ENCODE results near the gene GPANK1. TPM values are rescaled to one million over a fixed set of nuclear protein-coding genes. Genes with fewer than 3 reads are reported as not detected.

Gene GPANK1
- total and polyA plus RNA-seq, 2 of the 13 experiments (the other 11 are each of a cell fraction or from before 2014, with no cell fraction given): 15.4 to 22.8 TPM

DNA sequence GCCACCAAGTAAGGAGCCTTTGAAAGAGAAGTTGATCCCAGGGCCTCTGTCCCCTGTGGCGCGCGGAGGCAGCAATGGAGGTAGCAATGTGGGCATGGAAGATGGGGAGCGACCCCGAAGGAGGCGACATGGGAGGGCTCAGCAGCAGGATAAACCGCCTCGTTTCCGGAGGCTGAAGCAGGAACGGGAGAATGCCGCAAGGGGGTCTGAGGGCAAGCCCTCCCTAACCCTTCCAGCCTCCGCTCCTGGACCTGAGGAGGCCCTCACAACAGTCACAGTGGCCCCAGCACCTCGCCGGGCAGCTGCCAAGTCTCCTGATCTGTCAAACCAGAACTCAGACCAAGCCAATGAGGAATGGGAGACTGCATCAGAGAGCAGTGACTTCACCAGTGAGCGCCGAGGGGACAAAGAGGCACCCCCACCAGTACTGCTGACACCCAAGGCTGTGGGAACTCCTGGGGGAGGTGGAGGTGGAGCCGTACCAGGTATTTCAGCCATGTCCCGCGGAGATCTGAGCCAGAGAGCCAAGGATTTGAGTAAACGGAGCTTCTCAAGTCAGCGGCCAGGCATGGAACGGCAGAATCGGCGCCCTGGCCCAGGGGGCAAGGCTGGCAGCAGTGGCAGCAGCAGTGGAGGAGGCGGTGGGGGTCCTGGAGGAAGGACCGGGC, 32.4 kb downstream of the GPANK1 start (continued):
- TF ChIP-seq ZHX1 (CRISPR knock-in tag; IDR thresholded peaks at IDR 0.05; ENCODE audit: low read depth): no peak
- no peak for TF ChIP-seq DMAP1 (CRISPR knock-in tag; IDR thresholded peaks at IDR 0.05)
- TF ChIP-seq ZC3H13 (CRISPR knock-in tag; IDR thresholded peaks at IDR 0.05): peak; percentile 95
- TF ChIP-seq ZNF225 (CRISPR knock-in tag; IDR thresholded peaks at IDR 0.05): no peak
- TF ChIP-seq, protein P1, sequence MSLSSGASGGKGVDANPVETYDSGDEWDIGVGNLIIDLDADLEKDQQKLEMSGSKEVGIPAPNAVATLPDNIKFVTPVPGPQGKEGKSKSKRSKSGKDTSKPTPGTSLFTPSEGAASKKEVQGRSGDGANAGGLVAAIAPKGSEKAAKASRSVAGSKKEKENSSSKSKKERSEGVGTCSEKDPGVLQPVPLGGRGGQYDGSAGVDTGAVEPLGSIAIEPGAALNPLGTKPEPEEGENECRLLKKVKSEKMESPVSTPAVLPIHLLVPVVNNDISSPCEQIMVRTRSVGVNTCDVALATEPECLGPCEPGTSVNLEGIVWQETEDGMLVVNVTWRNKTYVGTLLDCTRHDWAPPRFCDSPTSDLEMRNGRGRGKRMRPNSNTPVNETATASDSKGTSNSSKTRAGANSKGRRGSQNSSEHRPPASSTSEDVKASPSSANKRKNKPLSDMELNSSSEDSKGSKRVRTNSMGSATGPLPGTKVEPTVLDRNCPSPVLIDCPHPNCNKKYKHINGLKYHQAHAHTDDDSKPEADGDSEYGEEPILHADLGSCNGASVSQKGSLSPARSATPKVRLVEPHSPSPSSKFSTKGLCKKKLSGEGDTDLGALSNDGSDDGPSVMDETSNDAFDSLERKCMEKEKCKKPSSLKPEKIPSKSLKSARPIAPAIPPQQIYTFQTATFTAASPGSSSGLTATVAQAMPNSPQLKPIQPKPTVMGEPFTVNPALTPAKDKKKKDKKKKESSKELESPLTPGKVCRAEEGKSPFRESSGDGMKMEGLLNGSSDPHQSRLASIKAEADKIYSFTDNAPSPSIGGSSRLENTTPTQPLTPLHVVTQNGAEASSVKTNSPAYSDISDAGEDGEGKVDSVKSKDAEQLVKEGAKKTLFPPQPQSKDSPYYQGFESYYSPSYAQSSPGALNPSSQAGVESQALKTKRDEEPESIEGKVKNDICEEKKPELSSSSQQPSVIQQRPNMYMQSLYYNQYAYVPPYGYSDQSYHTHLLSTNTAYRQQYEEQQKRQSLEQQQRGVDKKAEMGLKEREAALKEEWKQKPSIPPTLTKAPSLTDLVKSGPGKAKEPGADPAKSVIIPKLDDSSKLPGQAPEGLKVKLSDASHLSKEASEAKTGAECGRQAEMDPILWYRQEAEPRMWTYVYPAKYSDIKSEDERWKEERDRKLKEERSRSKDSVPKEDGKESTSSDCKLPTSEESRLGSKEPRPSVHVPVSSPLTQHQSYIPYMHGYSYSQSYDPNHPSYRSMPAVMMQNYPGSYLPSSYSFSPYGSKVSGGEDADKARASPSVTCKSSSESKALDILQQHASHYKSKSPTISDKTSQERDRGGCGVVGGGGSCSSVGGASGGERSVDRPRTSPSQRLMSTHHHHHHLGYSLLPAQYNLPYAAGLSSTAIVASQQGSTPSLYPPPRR (CRISPR knock-in tag; IDR thresholded peaks at IDR 0.05; ENCODE audit: borderline replicate concordance): no peak
- no peak for TF ChIP-seq ZNF253 (CRISPR knock-in tag; IDR thresholded peaks at IDR 0.05; ENCODE audit: borderline replicate concordance)
- TF ChIP-seq FOXA3 (CRISPR knock-in tag; IDR thresholded peaks at IDR 0.05): no peak
- TF ChIP-seq MXI1 (IDR thresholded peaks at IDR 0.05; ENCODE audit: borderline replicate concordance, low read depth, low read length): no peak
- no peak for TF ChIP-seq NFE2L2 (IDR thresholded peaks at IDR 0.05; ENCODE audit: low read length)
- no peak for TF ChIP-seq ZNF839 (CRISPR knock-in tag; IDR thresholded peaks at IDR 0.05; ENCODE audit: borderline replicate concordance)
- no peak for TF ChIP-seq ARHGAP35 (CRISPR knock-in tag; IDR thresholded peaks at IDR 0.05; ENCODE audit: borderline replicate concordance)
- TF ChIP-seq RBFOX2 (IDR thresholded peaks at IDR 0.05; ENCODE audit: low read depth, low read length): peak; percentile 50; the same call in 1 of the 2 replicates
- peak; percentile 13; the same call in 1 of the 2 replicates for TF ChIP-seq GABPB1 (CRISPR knock-in tag; IDR thresholded peaks at IDR 0.05)
- TF ChIP-seq ZNF354B (CRISPR knock-in tag; IDR thresholded peaks at IDR 0.05): no peak

Data from HepG2 (cell line).